ENCODE measurements around the gene UNC119B.
A peak's percentile ranks its signal among the peaks of the same experiment; 100 is the strongest.
"Not testable (repeated sequence)": the region's sequence is repeated elsewhere in the genome, so short reads cannot be mapped to it uniquely, and the experiment has no call there.

Gene UNC119B

DNA sequence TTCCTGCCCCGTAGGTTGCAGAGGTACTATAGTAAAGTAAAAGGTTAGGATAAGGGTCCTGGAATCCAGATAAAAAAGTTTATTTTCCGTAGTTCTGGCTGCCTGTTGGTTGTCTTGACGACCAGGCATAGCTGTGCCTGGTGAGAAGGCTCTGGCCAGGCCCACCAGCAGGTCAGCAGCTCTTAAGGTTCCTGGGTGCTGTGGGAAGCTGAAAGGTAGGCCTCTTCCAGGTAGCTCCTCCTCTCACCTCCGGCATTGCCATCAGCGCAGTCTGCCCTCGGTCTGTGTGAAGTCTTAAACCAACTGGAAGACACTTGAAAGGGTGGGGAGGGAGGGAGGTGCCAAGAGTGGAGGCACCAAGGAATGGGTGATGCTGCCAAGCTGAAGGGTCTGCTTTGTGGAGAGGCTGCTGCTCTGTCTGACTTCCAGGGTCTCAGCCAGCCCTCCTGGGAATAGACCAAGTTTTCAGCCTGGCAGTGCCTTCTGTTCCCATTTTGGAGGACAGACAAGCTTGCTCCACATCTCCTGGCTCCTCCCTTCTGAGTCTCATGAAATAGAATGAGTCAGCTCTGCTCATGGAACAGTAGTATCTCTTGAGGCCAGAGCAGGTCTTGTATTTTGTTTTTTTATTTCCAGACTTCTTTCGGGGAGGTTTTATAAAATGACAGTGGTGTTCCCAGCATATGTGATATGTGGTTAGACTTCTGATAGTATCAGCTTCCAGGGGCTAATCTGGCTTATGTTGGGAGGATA lies 10.2 kb downstream of the UNC119B start:
- DNase-seq = no peak

DNA sequence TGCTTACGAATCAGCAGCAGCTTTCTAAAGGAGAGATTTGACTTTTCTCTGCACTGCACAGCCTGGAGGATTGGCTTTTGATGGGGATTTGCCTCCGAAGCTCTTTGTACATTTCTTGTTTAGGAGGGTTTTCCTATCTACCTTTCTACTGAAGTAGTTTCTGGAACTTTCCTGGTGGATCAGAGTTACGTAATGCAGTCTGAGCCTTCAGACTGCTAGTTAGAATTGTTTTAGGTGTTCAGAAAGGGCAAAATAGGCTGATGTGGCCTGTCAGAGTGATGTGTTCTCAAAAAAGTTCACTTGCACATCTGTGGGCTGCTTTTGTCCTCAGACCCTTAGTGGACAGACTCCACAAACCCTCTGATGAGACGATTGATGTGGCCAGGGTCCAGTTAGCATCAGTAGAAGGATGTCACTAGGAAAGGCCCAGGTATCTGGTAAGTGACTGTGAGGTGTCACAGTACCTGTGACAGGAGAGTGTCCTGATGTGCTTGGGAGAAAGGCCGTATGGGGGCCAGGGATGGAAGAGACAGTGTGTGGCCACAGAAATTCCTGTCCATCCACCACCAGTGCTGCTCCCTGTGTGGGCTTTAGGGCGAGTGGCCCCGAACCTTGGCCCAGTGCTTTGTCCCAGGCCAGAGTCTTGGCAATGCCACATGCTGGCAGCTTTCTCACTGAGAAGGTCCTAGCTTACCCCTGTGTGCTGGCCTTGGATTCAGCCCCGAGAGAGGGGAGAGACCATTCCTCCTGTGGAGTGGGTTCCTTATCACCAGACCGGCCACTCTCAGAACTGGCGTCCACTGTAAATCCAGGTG lies 10.9 kb downstream of the UNC119B start:
- DNase-seq = no peak

DNA sequence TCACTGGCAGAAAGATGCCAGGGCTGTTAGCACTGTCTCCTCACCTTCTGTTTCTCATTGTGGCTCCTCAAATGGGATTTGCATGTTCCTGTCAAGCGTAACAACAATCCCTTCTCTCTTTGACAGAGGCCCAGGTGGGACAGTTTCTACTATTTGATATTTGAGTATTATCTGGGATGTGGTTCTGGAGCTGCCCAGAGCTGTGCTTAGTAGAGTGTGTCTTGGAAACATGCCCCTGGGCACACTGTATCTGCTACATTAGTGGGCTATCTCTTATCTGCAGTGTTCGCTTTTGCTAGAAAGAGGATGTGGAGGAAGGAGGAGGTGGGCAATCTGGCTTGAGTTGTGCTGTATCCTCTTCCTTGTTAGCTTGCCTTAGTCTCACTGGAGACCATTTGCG lies 11.6 kb downstream of the UNC119B start:
- no peak for DNase-seq

GRCh38 chr12:120722784-120723183 lies 12.5 kb downstream of the UNC119B start:
- DNase-seq = no peak

DNA sequence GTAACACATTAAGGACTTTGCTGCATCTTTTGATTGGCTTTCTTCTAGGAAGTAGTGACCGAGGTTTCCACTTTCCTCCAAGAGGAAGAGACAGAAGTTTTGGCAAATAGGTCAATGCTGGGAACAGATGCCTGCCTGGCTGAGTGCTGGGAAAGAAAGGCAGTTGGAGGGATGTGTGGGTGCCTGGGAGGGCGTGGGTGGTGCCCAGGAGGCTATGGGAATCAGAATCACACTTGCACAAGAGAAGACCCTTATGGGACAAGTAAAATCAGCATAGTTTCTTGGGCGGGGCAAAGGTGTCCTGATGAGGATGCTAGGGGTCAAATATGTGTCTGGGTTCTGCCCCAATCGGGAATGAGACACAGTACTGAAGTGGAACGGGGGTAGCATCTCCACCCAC lies 14.5 kb downstream of the UNC119B start:
- no peak for DNase-seq

GRCh38 chr12:120725151-120725658 lies 14.9 kb downstream of the UNC119B start:
- DNase-seq = no peak

DNA sequence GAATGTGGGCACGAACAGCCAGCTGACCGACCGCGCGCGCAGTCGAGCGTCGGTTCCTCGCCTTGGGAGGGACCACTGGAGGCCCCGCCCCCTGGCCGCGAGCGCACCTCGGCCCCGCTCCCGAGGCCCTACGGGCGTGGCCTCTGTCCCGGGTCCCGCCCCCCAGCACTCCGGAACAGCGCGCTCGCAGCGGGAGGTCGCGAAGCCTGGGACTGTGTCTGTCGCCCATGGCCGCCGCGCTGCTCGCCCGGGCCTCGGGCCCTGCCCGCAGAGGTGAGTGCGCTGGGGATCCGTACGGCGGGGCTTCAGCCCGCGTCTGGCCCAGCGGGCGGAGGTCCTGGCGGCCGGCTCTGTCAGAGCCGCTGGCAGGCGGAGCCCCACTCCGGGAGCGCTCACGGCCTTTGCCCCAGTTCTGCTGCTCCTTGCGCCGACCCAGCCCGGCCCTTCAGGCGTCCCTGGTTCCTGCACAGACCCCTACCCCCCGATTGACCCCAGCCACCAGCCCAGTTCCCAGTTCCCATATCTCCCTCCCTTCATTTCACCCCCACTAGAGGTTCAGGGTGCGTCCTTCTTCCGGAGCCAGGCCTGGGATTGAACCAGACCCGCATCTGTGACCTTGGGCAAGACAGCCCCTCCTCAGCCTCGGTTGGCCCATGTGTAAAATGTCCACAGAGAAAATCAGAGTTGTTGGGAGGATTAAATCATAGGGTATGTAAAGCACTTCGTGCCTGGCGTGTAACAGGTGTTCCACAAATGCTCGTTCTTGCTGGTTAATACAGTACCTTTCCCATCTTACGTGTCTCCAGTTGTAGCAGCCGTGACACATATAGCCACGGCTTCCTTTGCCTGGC lies 15.6 kb downstream of the UNC119B start, which contains the start of gene ACADS:
ACADS (plus strand) TSS at position 168 of the 851 bp plus-strand sequence; CDS start at position 228, 60 bp downstream.
- peak; percentile 91 to 94 for DNase-seq

GRCh38 chr12:120726510-120726793 lies 16.2 kb downstream of the UNC119B start:
- no peak for DNase-seq

DNA sequence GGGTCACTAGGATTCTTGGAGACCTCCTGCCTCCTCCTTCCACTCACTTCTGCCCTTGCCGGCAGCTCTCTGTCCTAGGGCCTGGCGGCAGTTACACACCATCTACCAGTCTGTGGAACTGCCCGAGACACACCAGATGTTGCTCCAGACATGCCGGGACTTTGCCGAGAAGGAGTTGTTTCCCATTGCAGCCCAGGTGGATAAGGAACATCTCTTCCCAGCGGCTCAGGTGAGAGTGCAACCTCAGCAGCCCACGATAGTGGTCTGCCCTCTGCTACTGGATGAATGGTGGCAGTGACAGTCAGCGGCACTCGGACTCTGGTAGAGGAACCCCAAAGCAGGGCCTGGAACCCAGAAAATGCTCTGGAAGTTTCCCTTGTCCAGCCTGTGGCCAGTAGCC lies 16.7 kb downstream of the UNC119B start:
- no peak for DNase-seq

DNA sequence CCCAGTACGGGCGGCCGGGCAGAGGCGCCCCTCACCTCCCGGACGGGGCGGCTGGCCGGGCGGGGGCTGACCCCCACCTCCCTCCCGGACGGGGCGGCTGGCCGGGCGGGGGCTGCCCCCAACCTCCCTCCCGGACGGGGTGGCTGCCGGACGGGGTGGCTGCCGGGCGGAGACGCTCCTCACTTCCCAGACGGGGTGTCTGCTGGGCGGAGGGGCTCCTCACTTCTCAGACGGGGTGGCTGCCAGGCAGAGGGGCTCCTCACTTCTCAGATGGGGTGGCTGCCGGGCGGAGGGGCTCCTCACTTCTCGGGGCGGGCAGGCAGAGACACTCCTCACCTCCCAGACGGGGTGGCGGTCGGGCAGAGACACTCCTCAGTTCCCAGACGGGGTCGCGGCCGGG lies 21.9 kb downstream of the UNC119B start:
- not testable (repeated sequence) for DNase-seq

- DNase-seq = no peak
These were observed 23.3 kb downstream of the UNC119B start for GRCh38 chr12:120733574-120733973.

- no peak for DNase-seq
These were observed 24.0 kb downstream of the UNC119B start for GRCh38 chr12:120734210-120734609.

DNA sequence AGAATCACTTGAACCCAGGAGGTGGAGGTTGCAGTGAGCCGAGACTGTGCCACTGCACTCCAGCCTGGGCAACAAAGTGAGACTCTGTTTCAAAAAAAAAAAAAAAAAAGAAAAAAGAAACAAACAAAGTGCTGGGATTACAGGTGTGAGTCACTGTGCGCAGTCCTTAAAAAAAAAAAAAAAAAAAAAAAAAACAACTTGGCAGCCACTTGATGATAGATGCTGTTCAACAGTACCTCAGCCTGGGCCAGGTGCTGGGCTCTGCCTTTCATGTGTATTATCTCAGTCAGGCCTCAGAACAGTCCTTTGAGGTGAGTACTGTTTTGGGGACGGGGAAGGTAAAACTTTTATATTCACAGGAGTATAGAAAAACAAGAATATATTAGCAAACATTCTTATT lies 24.9 kb downstream of the UNC119B start:
- no peak for DNase-seq

- DNase-seq = no peak
These were observed 26.4 kb downstream of the UNC119B start for GRCh38 chr12:120736404-120737331.

DNA sequence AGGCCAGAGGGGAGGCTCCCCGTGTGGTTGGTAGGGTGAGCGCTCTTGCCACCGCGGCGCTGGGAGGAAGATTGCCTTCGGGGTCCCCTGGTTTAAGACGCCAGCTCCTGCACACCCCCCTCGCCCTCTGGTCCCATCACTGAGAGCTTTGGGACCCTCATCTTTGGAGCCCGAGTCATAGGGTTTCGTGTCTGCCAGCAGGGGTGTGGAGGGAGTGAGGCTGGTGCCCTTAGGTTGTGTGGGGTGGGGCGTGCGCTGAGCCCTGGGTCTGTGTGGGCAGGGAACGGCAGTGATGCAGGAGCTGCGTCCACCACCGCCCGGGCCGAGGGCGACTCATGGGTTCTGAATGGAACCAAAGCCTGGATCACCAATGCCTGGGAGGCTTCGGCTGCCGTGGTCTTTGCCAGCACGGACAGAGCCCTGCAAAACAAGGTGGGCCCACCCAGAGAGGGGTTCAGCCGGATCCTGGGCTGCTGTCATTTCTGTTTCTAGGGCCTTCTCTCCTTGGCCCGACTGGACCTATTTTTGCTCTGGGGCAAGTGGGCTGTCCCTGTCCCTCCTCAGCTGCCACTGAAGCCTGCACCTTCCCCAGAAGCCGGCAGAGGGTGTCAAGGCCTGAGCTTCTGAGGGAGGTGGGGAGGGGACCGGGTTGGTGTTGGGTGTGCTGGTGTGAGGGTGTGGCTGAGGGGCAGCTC lies 27.4 kb downstream of the UNC119B start:
- DNase-seq = no peak

- DNase-seq = no peak
These were observed 28.2 kb downstream of the UNC119B start for GRCh38 chr12:120738252-120739030.

DNA sequence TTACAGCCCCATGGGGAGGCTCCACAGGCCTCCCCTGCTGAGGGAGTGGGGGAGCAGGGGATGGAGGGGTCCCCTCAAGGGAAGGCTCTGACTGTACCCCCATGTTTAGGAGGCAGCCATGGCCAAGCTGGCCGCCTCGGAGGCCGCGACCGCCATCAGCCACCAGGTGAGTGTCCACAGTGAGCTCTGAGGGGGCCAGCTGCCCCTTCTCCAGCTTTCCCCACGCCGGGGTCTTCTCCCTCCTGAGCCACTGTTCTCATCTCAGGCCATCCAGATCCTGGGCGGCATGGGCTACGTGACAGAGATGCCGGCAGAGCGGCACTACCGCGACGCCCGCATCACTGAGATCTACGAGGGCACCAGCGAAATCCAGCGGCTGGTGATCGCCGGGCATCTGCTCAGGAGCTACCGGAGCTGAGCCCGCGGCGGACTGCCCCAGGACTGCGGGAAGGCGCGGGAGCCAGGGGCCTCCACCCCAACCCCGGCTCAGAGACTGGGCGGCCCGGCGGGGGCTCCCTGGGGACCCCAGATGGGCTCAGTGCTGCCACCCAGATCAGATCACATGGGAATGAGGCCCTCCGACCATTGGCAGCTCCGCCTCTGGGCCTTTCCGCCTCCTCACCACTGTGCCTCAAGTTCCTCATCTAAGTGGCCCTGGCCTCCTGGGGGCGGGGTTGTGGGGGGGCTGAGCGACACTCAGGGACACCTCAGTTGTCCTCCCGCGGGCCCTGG lies 28.9 kb downstream of the UNC119B start:
- no peak for DNase-seq

DNA sequence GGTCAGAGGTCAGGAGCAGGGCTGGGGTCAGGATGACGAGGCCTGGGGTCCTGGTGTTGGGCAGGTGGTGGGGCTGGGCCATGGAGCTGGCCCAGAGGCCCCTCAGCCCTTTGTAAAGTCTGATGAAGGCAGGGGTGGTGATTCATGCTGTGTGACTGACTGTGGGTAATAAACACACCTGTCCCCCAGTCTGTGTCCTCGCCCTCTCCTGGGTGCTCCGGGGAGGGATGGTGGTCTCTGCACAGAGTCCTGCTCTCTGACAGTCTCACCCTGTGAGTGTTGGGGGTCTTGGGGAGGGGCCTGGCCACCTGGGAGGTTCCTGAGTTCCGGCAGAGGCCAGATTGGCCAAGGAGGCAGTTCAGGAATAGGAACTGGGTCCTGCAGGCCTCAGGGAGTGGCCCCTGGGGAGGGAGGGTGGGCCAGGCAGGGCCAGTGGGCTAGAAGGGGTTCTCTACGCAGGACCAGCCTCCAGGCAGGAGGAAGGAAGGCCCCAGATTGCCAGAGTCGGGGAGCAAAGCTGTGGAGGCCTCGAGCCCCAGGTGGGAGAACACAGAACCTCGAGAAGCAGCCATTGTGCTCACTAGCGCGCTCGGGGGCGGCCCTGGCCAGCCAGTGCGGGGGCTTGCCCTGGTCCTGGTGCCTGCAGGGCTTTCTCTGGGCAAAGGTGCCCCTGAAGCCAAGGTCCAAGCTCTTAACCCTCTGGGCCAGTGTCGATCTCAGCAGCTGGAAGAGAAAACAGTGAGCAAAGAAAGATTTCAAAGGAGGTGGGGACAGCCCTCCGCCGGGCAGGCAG lies 29.8 kb downstream of the UNC119B start:
- DNase-seq = no peak

DNA sequence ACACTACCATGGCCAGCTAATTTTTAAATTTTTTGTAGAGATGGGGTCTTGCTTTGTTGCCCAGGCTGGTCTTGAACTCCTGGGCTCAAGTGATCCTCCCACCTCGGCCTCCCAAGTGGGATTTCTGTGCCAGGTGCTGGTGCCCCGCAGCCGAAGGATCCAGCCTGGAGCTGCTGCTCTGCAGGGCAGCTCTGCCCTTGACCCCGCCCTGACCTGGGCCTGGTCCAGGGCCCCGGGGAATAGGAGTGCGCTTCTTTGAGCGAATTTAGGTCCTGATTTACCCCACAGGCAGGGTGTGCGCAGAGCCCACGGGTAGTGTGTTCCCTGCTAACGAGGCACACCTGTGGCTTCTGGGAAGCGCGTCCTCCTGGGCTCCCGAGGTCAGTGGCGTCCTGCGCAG lies 30.6 kb downstream of the UNC119B start:
- no peak for DNase-seq

All from activated T-cell treated with anti-CD3 and anti-CD28 coated beads, Interleukin-2, amount 50 U/mL, for 48 hours (primary cell).